Measurements from ENCODE around the gene PDE4D. TPM values are rescaled to one million over a fixed set of nuclear protein-coding genes. Genes with fewer than 3 reads are reported as not detected.
A peak's percentile ranks its signal among the peaks of the same experiment; 100 is the strongest.

PDE4D gene
- total RNA-seq, 1 donor from 2014 or later: 14.2 TPM

DNA sequence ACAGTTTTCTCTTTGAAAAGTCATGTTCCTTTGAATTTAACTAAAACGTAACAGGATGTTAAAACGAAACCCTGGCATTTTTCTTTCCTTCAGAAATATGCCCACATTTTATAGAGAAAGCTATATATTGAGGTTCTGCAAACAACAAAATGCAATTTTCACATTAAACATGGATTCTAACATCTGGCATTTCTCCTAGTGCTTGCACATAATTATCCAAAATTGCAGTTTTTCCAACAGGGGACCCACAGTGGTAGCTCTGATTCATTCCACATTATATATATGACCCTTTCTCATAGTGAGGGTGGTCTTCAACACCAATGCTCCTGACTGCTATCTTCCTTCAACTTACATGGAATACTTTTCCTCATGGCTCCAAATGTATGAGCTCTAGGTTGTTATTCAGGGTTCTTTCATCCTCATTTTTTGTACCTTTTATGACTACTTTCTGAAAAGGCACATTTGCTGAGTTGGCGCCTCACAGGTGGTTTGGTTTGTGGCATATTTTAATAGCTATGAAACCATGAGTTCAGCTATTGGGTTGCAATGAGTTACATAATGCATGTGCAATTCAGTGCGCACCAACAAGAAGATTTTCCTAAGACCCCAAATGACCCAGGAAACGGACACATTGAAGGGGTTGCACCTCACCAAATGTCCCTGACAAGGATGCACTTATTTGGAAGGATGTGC lies 758.9 kb downstream of the PDE4D start:
- no peaks in the 10 kb centered on the region for H4K20me1 ChIP-seq (ENCODE audit: insufficient read depth, low read length)
- no peak overlapping the region for H3K27ac ChIP-seq (ENCODE audit: low read depth, low read length)
- H3K79me2 ChIP-seq (ENCODE audit: insufficient read depth, low read length): no peaks in the 10 kb centered on the region
- H3K9ac ChIP-seq (ENCODE audit: low read length): no peak overlapping the region
- no peaks in the 10 kb centered on the region for H3K9me3 Mint-ChIP-seq (ENCODE audit: unreplicated experiment)
- H3K27me3 ChIP-seq (ENCODE audit: insufficient read depth, low read length): no peaks in the 10 kb centered on the region
- H3K4me2 ChIP-seq (ENCODE audit: low read length): no peak overlapping the region
- no peak overlapping the region for H3K27ac Mint-ChIP-seq (ENCODE audit: unreplicated experiment)
- H3K4me3 ChIP-seq (ENCODE audit: insufficient read depth, low read depth, low read length): no peak overlapping the region
- H2AFZ ChIP-seq (ENCODE audit: low read depth, low read length): no peak overlapping the region
- no peak for DNase-seq (ENCODE audit: low read depth)
- no peaks in the 10 kb centered on the region for H3K36me3 ChIP-seq (ENCODE audit: insufficient read depth, low read length)
- FAIRE-seq: no peak
- H3K4me3 Mint-ChIP-seq (ENCODE audit: unreplicated experiment): no peak overlapping the region
- no peaks in the 10 kb centered on the region for H3K27me3 Mint-ChIP-seq (ENCODE audit: low read depth, unreplicated experiment)
- TF ChIP-seq, protein P1, sequence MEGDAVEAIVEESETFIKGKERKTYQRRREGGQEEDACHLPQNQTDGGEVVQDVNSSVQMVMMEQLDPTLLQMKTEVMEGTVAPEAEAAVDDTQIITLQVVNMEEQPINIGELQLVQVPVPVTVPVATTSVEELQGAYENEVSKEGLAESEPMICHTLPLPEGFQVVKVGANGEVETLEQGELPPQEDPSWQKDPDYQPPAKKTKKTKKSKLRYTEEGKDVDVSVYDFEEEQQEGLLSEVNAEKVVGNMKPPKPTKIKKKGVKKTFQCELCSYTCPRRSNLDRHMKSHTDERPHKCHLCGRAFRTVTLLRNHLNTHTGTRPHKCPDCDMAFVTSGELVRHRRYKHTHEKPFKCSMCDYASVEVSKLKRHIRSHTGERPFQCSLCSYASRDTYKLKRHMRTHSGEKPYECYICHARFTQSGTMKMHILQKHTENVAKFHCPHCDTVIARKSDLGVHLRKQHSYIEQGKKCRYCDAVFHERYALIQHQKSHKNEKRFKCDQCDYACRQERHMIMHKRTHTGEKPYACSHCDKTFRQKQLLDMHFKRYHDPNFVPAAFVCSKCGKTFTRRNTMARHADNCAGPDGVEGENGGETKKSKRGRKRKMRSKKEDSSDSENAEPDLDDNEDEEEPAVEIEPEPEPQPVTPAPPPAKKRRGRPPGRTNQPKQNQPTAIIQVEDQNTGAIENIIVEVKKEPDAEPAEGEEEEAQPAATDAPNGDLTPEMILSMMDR (IDR thresholded peaks at IDR 0.05; ENCODE audit: insufficient read depth, low read depth, low read length): no peak
- TF ChIP-seq EZH2 (IDR thresholded peaks at IDR 0.05; ENCODE audit: insufficient read depth, low read length): no peak
- peaks cover 4% of the 10 kb centered on the region for H3K4me1 Mint-ChIP-seq (ENCODE audit: low read depth, unreplicated experiment)
- no peaks in the 10 kb centered on the region for H3K9me3 ChIP-seq (ENCODE audit: insufficient read depth, low read depth, low read length)
- no peaks in the 10 kb centered on the region for H3K4me1 ChIP-seq (ENCODE audit: insufficient read depth, low read length)
- H3K36me3 Mint-ChIP-seq (ENCODE audit: low read depth, unreplicated experiment): no peaks in the 10 kb centered on the region

DNA sequence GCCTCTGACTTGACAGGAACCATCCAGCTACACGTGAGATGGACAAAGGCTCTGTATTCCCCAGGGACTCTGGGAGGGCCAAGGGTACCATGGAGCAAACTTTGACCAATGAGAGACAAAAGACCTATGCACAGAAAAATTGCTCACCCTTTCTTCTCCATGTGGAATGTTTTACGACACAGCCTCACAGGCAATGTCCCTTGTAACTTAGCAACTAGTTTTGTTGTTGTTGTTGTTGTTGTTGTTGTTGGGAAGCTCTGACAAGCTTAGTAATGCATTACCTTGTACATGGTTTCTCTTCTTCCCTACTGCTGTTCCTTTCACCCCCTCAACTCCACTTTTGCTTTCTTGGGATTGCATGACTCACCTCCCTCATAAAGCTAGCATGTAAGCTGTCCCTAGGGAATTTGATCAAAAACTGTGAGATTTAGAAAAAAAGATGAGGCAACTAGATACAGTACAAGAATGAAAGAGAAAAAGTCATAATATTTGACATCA lies 759.7 kb downstream of the PDE4D start:
- Histone ChIP-seq H3K27me3 (ENCODE audit: insufficient read depth, low read length) (no peaks in the 10 kb centered on the region), H3K4me2 (ENCODE audit: low read length) (no peak overlapping the region), H3K4me3 (ENCODE audit: insufficient read depth, low read depth, low read length) (no peak overlapping the region), H4K20me1 (ENCODE audit: insufficient read depth, low read length) (no peaks in the 10 kb centered on the region), H3K79me2 (ENCODE audit: insufficient read depth, low read length) (no peaks in the 10 kb centered on the region), H3K9ac (ENCODE audit: low read length) (no peak overlapping the region), H3K36me3 (ENCODE audit: insufficient read depth, low read length) (no peaks in the 10 kb centered on the region), H3K9me3 (ENCODE audit: insufficient read depth, low read depth, low read length) (no peaks in the 10 kb centered on the region), H3K4me1 (ENCODE audit: insufficient read depth, low read length) (no peaks in the 10 kb centered on the region), H2AFZ (ENCODE audit: low read depth, low read length) (no peak overlapping the region), H3K27ac (ENCODE audit: low read depth, low read length) (no peak overlapping the region)
- Mint-ChIP-seq H3K9me3 (ENCODE audit: unreplicated experiment) (no peaks in the 10 kb centered on the region), H3K36me3 (ENCODE audit: low read depth, unreplicated experiment) (no peaks in the 10 kb centered on the region), H3K27me3 (ENCODE audit: low read depth, unreplicated experiment) (no peaks in the 10 kb centered on the region), H3K4me1 (ENCODE audit: low read depth, unreplicated experiment) (peaks cover 4% of the 10 kb centered on the region), H3K27ac (ENCODE audit: unreplicated experiment) (no peak overlapping the region), H3K4me3 (ENCODE audit: unreplicated experiment) (no peak overlapping the region)
- DNase-seq (ENCODE audit: low read depth): peak; percentile 61
- TF ChIP-seq EZH2 (IDR thresholded peaks at IDR 0.05; ENCODE audit: insufficient read depth, low read length): no peak
- TF ChIP-seq, protein P1 (IDR thresholded peaks at IDR 0.05; ENCODE audit: insufficient read depth, low read depth, low read length): no peak
- FAIRE-seq: peak; percentile 83

DNA sequence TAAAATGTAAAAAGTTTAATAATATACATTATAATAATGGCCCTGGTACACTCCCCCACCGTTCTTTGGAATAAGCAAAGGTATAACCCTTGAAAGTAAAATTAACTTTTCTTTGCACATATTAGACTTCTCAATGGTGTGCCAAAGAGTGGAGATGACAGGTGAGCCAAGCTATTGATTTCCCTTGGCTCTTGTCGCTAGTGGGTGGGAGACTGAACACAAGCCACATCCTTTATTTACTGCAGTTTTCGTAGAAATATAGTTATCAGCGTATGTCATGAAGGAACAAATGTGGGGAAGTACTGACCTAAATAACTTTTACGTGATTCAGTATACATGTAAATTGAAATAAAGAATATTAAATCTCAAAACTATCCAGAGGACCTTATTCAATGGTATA lies 761.4 kb downstream of the PDE4D start:
- H3K4me1 Mint-ChIP-seq (ENCODE audit: low read depth, unreplicated experiment): peaks cover 8% of the 10 kb centered on the region
- Histone ChIP-seq H3K4me2 (ENCODE audit: low read length) (no peak overlapping the region), H4K20me1 (ENCODE audit: insufficient read depth, low read length) (no peaks in the 10 kb centered on the region), H3K36me3 (ENCODE audit: insufficient read depth, low read length) (no peaks in the 10 kb centered on the region), H3K9ac (ENCODE audit: low read length) (no peak overlapping the region), H3K27ac (ENCODE audit: low read depth, low read length) (no peak overlapping the region), H2AFZ (ENCODE audit: low read depth, low read length) (no peak overlapping the region), H3K9me3 (ENCODE audit: insufficient read depth, low read depth, low read length) (no peaks in the 10 kb centered on the region), H3K4me3 (ENCODE audit: insufficient read depth, low read depth, low read length) (no peak overlapping the region), H3K27me3 (ENCODE audit: insufficient read depth, low read length) (no peaks in the 10 kb centered on the region), H3K79me2 (ENCODE audit: insufficient read depth, low read length) (no peaks in the 10 kb centered on the region), H3K4me1 (ENCODE audit: insufficient read depth, low read length) (peaks cover 7% of the 10 kb centered on the region)
- no peak overlapping the region for H3K4me3 Mint-ChIP-seq (ENCODE audit: unreplicated experiment)
- H3K27ac Mint-ChIP-seq (ENCODE audit: unreplicated experiment): no peak overlapping the region
- no peaks in the 10 kb centered on the region for H3K9me3 Mint-ChIP-seq (ENCODE audit: unreplicated experiment)
- H3K27me3 Mint-ChIP-seq (ENCODE audit: low read depth, unreplicated experiment): no peaks in the 10 kb centered on the region
- no peak for TF ChIP-seq EZH2 (IDR thresholded peaks at IDR 0.05; ENCODE audit: insufficient read depth, low read length)
- TF ChIP-seq, protein P1 (IDR thresholded peaks at IDR 0.05; ENCODE audit: insufficient read depth, low read depth, low read length): no peak
- DNase-seq (ENCODE audit: low read depth): no peak
- FAIRE-seq: no peak
- H3K36me3 Mint-ChIP-seq (ENCODE audit: low read depth, unreplicated experiment): no peaks in the 10 kb centered on the region

All from astrocyte (in vitro differentiated cells and primary cell).